IPS-15b (cell line): Measurements from ENCODE around the gene GUK1.

Experiments
- H3K27me3 ChIP-seq: one replicate; pipeline ENCODE4 v1.6.1; 2013; ENCODE audit warnings: low read length; ENCODE audit not compliant: control insufficient read depth, insufficient read depth
- H3K36me3 ChIP-seq: one replicate; pipeline ENCODE4 v1.6.1; 2013; ENCODE audit warnings: low read length; ENCODE audit not compliant: control insufficient read depth, insufficient read depth
- H3K4me1 ChIP-seq: one replicate; pipeline ENCODE4 v1.6.1; 2013; ENCODE audit warnings: mild to moderate bottlenecking, low read length; ENCODE audit not compliant: control insufficient read depth, insufficient read depth
- H3K4me3 ChIP-seq: one replicate; pipeline ENCODE4 v1.5.1; 2013; ENCODE audit warnings: low read depth, low read length
- H3K9ac ChIP-seq: one replicate; pipeline ENCODE4 v1.6.1; 2013; ENCODE audit warnings: low read depth, mild to moderate bottlenecking, low read length
- H3K9me3 ChIP-seq: one replicate; pipeline ENCODE4 v1.6.1; 2013; ENCODE audit warnings: mild to moderate bottlenecking, low read length; ENCODE audit not compliant: control insufficient read depth, insufficient read depth

Gene GUK1

GRCh38 chr1:228156515-228156881, 16.4 kb downstream of the GUK1 start:
- Histone ChIP-seq H3K9ac (no peak overlapping the region), H3K4me1 (no peaks in the 10 kb centered on the region), H3K27me3 (no peaks in the 10 kb centered on the region), H3K9me3 (no peaks in the 10 kb centered on the region), H3K4me3 (no peak overlapping the region), H3K36me3 (no peaks in the 10 kb centered on the region)

GRCh38 chr1:228156941-228157728, 17.1 kb downstream of the GUK1 start:
- no peaks in the 10 kb centered on the region for H3K9me3 ChIP-seq
- no peaks in the 10 kb centered on the region for H3K36me3 ChIP-seq
- no peak overlapping the region for H3K9ac ChIP-seq
- H3K4me3 ChIP-seq = no peak overlapping the region
- H3K4me1 ChIP-seq = no peaks in the 10 kb centered on the region
- no peaks in the 10 kb centered on the region for H3K27me3 ChIP-seq

- H3K4me3 ChIP-seq = no peak overlapping the region
- H3K4me1 ChIP-seq = no peaks in the 10 kb centered on the region
- H3K9ac ChIP-seq = no peak overlapping the region
- no peaks in the 10 kb centered on the region for H3K27me3 ChIP-seq
- H3K9me3 ChIP-seq = no peaks in the 10 kb centered on the region
- no peaks in the 10 kb centered on the region for H3K36me3 ChIP-seq
These were observed 17.6 kb downstream of the GUK1 start for GRCh38 chr1:228157729-228158126.

- no peaks in the 10 kb centered on the region for H3K4me1 ChIP-seq
- no peaks in the 10 kb centered on the region for H3K36me3 ChIP-seq
- no peak overlapping the region for H3K4me3 ChIP-seq
- no peak overlapping the region for H3K9ac ChIP-seq
- no peaks in the 10 kb centered on the region for H3K27me3 ChIP-seq
- H3K9me3 ChIP-seq = no peaks in the 10 kb centered on the region
These were observed 18.3 kb downstream of the GUK1 start for GRCh38 chr1:228158151-228159007.

- Histone ChIP-seq H3K9ac (no peak overlapping the region), H3K9me3 (no peaks in the 10 kb centered on the region), H3K36me3 (no peaks in the 10 kb centered on the region), H3K4me1 (no peaks in the 10 kb centered on the region), H3K4me3 (no peak overlapping the region), H3K27me3 (no peaks in the 10 kb centered on the region)
These were observed 19.1 kb downstream of the GUK1 start for GRCh38 chr1:228159008-228159665.

- no peak overlapping the region for H3K4me3 ChIP-seq
- no peaks in the 10 kb centered on the region for H3K36me3 ChIP-seq
- no peaks in the 10 kb centered on the region for H3K4me1 ChIP-seq
- H3K9ac ChIP-seq = no peak overlapping the region
- H3K27me3 ChIP-seq = no peaks in the 10 kb centered on the region
- H3K9me3 ChIP-seq = no peaks in the 10 kb centered on the region
These were observed 20.2 kb downstream of the GUK1 start for GRCh38 chr1:228160201-228160761.

- Histone ChIP-seq H3K4me3 (no peak overlapping the region), H3K36me3 (no peaks in the 10 kb centered on the region), H3K4me1 (no peaks in the 10 kb centered on the region), H3K9me3 (no peaks in the 10 kb centered on the region), H3K27me3 (no peaks in the 10 kb centered on the region), H3K9ac (no peak overlapping the region)
These were observed 21.3 kb downstream of the GUK1 start for GRCh38 chr1:228161362-228161761.

GRCh38 chr1:228161866-228162265, 21.8 kb downstream of the GUK1 start:
- no peaks in the 10 kb centered on the region for H3K4me1 ChIP-seq
- no peaks in the 10 kb centered on the region for H3K9me3 ChIP-seq
- no peaks in the 10 kb centered on the region for H3K27me3 ChIP-seq
- no peaks in the 10 kb centered on the region for H3K36me3 ChIP-seq
- no peak overlapping the region for H3K4me3 ChIP-seq
- no peak overlapping the region for H3K9ac ChIP-seq

GRCh38 chr1:228162286-228163006, 22.4 kb downstream of the GUK1 start:
- Histone ChIP-seq H3K4me1 (no peaks in the 10 kb centered on the region), H3K9me3 (no peaks in the 10 kb centered on the region), H3K4me3 (no peak overlapping the region), H3K9ac (no peak overlapping the region), H3K27me3 (no peaks in the 10 kb centered on the region), H3K36me3 (no peaks in the 10 kb centered on the region)

- no peaks in the 10 kb centered on the region for H3K4me1 ChIP-seq
- no peaks in the 10 kb centered on the region for H3K36me3 ChIP-seq
- H3K27me3 ChIP-seq = no peaks in the 10 kb centered on the region
- H3K4me3 ChIP-seq = no peak overlapping the region
- no peaks in the 10 kb centered on the region for H3K9me3 ChIP-seq
- H3K9ac ChIP-seq = no peak overlapping the region
These were observed 23.1 kb downstream of the GUK1 start for GRCh38 chr1:228163007-228163753.
